ENCODE results near the gene SPG7.

- no peak for TF ChIP-seq CTCF (conservative IDR thresholded peaks at IDR 0.05; ENCODE audit: low read length)
- TF ChIP-seq EZH2phosphoT487 (IDR thresholded peaks at IDR 0.05; ENCODE audit: borderline replicate concordance) = no peak
These were observed 26.1 kb downstream of the SPG7 start for GRCh38 chr16:89534252-89534756.
